Right renal pelvis (tissue), 4 donors: ENCODE measurements around the gene CSNK1D. TPM values are rescaled to one million over a fixed set of nuclear protein-coding genes. Genes with fewer than 3 reads are reported as not detected.
"Not testable (repeated sequence)": the region's sequence is repeated elsewhere in the genome, so short reads cannot be mapped to it uniquely, and the experiment has no call there.

Experiments used
- DNase-seq, 4 donors: peaks; one replicate each; pipeline ENCODE4 v3.0.0-alpha.2; 2013; ENCODE audit warnings: low read depth in 4 of 4, low spot score in 3 of 4, missing footprints in 1 of 4
- polyA plus RNA-seq, 4 donors: library from polyadenylated mRNA; unstranded; fragments of 120-200 nt; gene quantifications; one replicate each; pipeline ENCODE4 v1.2.1, GENCODE V29; 2013; ENCODE audit not compliant: insufficient read length in 4 of 4

The CSNK1D gene
- polyA plus RNA-seq, 4 donors = 112 to 135 (median 122) TPM

- DNase-seq = no peak
Measured at GRCh38 chr17:82276938-82277337, 3.4 kb upstream of the CSNK1D start.

GRCh38 chr17:82275326-82275725 is 1.8 kb upstream of the CSNK1D start:
- DNase-seq = no peak

- DNase-seq = no peak
Measured at GRCh38 chr17:82274134-82275020, 877 bp upstream of the CSNK1D start.

GRCh38 chr17:82272495-82273326 is 789 bp downstream of the CSNK1D start:
- no peak for DNase-seq

- DNase-seq = no peak
Measured at GRCh38 chr17:82271401-82271800, 2.1 kb downstream of the CSNK1D start.

GRCh38 chr17:82270651-82271050 is 2.8 kb downstream of the CSNK1D start:
- no peak for DNase-seq

- DNase-seq = no peak
Measured at GRCh38 chr17:82269882-82270500, 3.5 kb downstream of the CSNK1D start.

GRCh38 chr17:82269138-82269881 is 4.2 kb downstream of the CSNK1D start:
- DNase-seq = no peak

GRCh38 chr17:82267575-82268379 is 5.7 kb downstream of the CSNK1D start:
- DNase-seq = no peak

- no peak for DNase-seq
Measured at GRCh38 chr17:82266142-82266541, 7.4 kb downstream of the CSNK1D start.

- no peak for DNase-seq
Measured at GRCh38 chr17:82263641-82264040, 9.9 kb downstream of the CSNK1D start.

- no peak for DNase-seq
Measured at GRCh38 chr17:82262344-82262743, 11.2 kb downstream of the CSNK1D start.

- DNase-seq = not testable (repeated sequence)
Measured at GRCh38 chr17:82259972-82260961, 13.2 kb downstream of the CSNK1D start.

- no peak for DNase-seq
Measured at GRCh38 chr17:82258555-82258954, 14.9 kb downstream of the CSNK1D start.

GRCh38 chr17:82257473-82257872 is 16.0 kb downstream of the CSNK1D start:
- no peak for DNase-seq

- no peak for DNase-seq
Measured at GRCh38 chr17:82256242-82256885, 17.1 kb downstream of the CSNK1D start.

GRCh38 chr17:82255402-82255972 is 18.0 kb downstream of the CSNK1D start:
- no peak for DNase-seq

- not testable (repeated sequence) for DNase-seq
Measured at GRCh38 chr17:82254746-82255145, 18.8 kb downstream of the CSNK1D start.
